HT1080 (cell line): ENCODE data around the gene CREB5. TPM values are rescaled to one million over a fixed set of nuclear protein-coding genes. Genes with fewer than 3 reads are reported as not detected.
A peak's percentile ranks its signal among the peaks of the same experiment; 100 is the strongest.

ENCODE experiments used
- DNase-seq: peaks from one replicate; pipeline ENCODE4 v3.0.0-alpha.2; 2015; ENCODE audit warnings: low read depth
- total RNA-seq: library from RNA; depleted of rRNA; stranded (reverse); fragments of >200 nt; shearing (Covaris generic); gene quantifications from 2 replicates; pipeline ENCODE4 v1.2.3, GENCODE V29; 2014

Gene CREB5
- total RNA-seq, 1 experiment from 2014 or later: 9.3 TPM

GRCh38 chr7:28706584-28706983, 294.3 kb downstream of the CREB5 start:
- DNase-seq: no peak

GRCh38 chr7:28707291-28707690, 295.0 kb downstream of the CREB5 start:
- DNase-seq: no peak

GRCh38 chr7:28708033-28708951, 296.0 kb downstream of the CREB5 start:
- no peak for DNase-seq

- no peak for DNase-seq
Observed at GRCh38 chr7:28709748-28710147, 297.4 kb downstream of the CREB5 start.

- DNase-seq: no peak
Observed at GRCh38 chr7:28711114-28711513, 298.8 kb downstream of the CREB5 start.

GRCh38 chr7:28714459-28715120, 302.3 kb downstream of the CREB5 start:
- no peak for DNase-seq

GRCh38 chr7:28717445-28718054, 305.2 kb downstream of the CREB5 start:
- no peak for DNase-seq

- DNase-seq: no peak
Observed at GRCh38 chr7:28718055-28718481, 305.8 kb downstream of the CREB5 start.

- no peak for DNase-seq
Observed at GRCh38 chr7:28718545-28718944, 306.2 kb downstream of the CREB5 start.

GRCh38 chr7:28722684-28723083, 310.4 kb downstream of the CREB5 start:
- DNase-seq: no peak

- no peak for DNase-seq
Observed at GRCh38 chr7:28723336-28723735, 311.0 kb downstream of the CREB5 start.

GRCh38 chr7:28724563-28724962, 312.2 kb downstream of the CREB5 start:
- DNase-seq: no peak

GRCh38 chr7:28725045-28725642, 312.8 kb downstream of the CREB5 start:
- no peak for DNase-seq

GRCh38 chr7:28725911-28726310, 313.6 kb downstream of the CREB5 start:
- DNase-seq: peak; percentile 18

- no peak for DNase-seq
Observed at GRCh38 chr7:28726555-28726954, 314.2 kb downstream of the CREB5 start.

GRCh38 chr7:28729281-28729680, 317.0 kb downstream of the CREB5 start:
- peak; percentile 43 for DNase-seq

GRCh38 chr7:28729727-28730126, 317.4 kb downstream of the CREB5 start:
- DNase-seq: peak; percentile 38

- no peak for DNase-seq
Observed at GRCh38 chr7:28731092-28731658, 318.9 kb downstream of the CREB5 start.

GRCh38 chr7:28732071-28732869, 320.0 kb downstream of the CREB5 start:
- DNase-seq: peak; percentile 21

- no peak for DNase-seq
Observed at GRCh38 chr7:28733035-28733434, 320.7 kb downstream of the CREB5 start.

GRCh38 chr7:28738412-28738811, 326.1 kb downstream of the CREB5 start:
- no peak for DNase-seq
